ENCODE results near the gene GPR35.

DNA sequence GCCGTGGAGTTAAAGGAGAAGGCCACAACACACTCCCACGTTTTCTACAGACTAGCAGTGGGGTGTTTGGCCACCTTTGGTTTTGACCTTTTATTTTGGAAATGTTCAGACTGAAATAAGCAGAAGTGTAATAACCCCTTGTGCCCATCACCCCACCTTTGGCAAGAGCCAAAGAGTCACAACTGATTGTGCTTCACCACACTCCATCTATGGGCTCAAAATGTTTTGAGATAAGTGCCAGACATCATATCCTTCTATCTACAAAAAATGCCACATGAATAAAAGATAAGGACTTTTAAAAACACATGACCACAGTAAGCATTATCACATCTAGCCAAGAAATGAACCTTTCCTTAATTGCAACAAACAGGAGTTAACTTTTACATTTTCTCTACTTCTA is 9.9 kb upstream of the GPR35 start:
- TF ChIP-seq POLR2AphosphoS5 (IDR thresholded peaks at IDR 0.05; ENCODE audit: low read depth, low read length): no peak
- no peak for TF ChIP-seq FOXP2 (optimal IDR thresholded peaks at IDR 0.05; ENCODE audit: borderline replicate concordance, extremely low read depth, extremely low read length, insufficient read depth)

Data from PFSK-1 (cell line).